A204.1 (cell line): ENCODE measurements around the gene PHACTR1.

ENCODE experiments used
- FAIRE-seq: peaks from 2 replicates; lab custom pipeline; 2012; peaks lifted over from hg19 to GRCh38; lab: Jason Lieb, UNC

Gene PHACTR1

DNA sequence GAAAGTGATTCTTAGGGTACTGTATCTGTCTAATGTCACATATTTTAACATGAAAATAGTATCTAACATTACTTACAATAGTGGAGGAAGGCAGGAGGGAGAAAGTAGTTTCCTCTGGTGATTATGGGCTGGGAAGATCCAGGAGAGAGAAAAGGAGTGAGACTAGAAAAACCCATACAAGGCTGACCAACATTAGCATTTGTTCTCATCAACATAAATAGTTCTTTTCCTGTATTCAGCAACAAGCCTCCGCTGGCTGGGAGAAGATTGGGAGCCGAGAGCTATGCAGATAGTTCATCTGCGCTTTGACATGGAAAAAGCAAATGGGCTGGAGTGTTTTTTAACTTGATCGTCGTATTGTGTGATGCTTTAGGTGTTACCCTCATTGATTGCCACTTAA is 239.4 kb downstream of the PHACTR1 start:
- FAIRE-seq: no peak

DNA sequence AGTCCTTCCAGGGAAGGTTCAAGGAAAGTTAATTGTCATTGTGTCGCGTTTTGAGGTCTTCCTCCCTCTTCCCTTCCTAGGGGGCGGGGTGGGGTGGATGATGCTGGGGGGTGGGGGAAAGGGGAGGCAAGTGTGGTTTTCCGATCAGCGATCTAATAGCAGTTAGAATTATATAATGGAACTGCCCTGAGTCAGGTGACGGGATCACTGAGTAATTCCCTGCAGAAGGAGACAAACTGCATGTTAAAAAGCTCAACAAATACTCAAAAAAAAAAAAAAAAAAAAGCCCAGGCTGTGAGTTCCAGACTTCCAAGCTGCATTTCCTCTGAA is 240.4 kb downstream of the PHACTR1 start:
- no peak for FAIRE-seq

DNA sequence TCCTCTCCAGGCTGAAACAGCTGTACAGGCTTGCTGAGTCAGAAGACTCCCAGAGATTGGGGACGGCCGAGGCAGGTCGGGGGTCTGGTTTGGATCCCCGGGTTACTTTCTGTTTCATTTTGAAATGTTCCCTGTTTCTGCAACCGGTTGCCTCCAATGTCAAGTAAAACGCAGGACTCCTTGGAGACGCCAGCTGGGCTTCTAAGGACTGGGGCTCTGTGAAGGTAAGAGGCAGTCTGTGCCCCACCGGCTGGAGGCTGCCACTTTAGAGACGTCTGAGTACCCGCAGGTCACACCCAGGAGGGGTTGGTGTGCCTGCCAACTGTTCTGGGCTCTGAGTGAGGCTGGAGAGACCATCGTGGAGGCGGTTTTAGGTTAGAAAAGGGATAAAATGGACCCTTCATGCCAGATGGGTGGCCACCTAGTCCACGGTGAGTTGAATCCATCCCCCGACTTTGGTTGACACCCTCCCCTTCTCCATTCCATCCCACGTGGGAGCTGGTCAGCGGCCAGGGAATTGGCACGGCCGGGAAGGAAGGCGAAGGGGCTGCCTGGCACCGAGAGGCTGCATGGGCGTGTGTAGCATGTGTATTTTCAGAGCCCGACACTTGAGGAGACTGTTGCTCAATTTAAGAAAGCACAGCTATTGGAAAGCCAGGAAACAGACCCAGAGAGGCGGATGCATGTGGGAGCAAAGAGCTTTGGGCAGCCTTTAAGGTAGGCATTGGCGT is 240.9 kb downstream of the PHACTR1 start:
- no peak for FAIRE-seq

DNA sequence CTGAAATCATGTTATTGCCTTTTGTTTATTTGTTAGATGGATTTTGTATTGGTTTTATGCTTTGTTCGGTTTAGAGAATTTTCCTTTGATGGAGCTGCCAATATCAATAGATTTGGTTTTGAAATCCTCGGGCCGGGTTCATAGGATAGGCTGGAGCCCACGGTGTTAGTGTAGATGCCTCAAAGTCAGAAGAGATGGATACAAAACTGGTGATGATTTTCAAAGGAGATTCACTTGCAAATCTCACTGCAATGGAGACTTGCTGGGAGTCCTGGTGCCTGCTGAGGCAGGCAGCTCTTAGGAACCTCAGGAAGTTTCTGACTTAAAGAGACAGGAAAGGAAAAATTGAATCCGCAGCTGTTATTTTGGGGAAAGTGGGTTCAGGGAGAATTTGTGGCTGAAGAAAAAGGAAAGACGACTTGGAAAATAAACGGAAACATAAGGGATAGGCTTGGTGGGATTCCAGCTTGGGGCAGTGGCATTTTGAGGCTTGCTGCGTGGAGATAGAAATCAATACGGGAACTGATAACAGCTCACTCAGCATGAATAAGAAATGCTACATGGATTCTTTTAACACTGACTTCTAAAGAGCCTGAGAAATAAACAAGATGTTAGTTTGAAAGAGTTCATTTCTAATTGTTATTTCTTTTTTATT is 241.6 kb downstream of the PHACTR1 start:
- no peak for FAIRE-seq

DNA sequence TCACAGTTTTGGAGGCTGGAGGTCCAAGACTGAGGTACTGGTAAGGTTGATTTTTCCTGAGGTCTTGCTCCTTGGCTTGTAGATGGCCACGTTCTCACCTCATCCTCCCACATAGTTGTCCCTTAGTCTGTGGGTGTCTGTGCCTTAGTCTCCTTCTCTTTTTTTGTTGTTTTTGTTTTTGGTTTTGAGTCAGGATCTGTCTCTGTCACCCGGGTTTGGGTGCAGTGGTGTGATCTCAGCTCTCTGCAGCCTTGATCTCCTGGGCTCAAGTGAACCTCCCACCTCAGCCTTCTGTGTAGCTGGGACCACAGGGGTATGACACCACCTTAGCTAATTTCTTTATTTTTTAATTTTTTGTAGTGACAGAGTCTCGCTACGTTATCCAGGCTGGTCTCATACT is 245.2 kb downstream of the PHACTR1 start:
- no peak for FAIRE-seq

DNA sequence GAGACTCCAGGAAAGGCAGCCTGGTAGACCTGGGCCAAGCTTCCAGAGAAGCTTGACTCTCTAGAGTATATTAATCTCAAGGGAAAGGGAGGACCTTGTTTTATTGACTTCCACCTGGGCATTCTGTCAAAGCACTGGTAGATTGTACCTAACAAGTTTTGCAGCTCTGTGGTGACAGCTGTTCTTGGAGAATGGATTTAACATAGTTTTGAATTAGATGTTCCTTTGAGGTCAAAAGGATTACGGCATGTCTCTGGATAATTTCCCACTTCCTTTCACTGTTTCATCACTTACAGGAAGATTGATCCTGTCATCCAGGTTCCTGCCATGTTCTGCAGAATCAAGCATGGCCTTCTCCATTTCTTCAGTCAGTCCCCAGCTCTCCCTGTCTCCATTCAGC is 246.0 kb downstream of the PHACTR1 start:
- no peak for FAIRE-seq

DNA sequence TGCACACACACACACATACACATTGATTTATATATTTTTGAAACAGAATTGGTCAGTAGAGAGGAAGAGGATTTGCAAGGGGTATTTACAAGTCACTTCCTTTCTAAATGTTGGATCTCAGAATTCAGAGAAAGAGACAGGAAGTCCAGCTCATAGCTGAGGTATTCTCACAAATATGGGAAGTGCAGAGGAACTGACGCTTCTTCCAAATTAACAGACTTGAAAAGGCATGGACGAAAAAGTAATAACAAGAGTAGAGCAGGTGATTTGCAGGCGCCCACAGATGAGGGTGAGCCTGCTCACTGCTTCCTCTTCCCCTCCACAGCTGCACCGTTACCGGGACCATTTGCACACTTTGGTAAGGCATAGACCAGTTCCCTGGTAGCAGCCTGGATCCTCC is 246.4 kb downstream of the PHACTR1 start:
- no peak for FAIRE-seq

DNA sequence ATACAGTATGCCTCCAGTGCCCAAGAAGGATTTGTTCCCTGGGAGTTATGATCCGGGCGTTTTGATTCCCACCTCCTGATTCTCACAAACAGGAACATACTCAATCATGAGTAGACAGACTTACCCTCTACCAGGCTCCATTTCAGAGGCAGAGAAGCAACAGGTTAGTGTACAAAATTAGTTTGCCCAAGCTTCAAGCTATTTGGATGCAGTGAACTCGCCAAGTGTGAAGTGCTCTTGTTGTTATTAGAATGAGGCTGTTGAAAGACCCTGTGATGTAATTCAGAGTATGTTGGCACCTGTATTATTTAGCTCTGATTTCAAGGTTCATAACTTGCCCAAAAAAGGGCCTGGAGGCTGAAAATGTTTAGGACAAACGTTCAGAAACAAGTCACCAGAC is 247.0 kb downstream of the PHACTR1 start:
- no peak for FAIRE-seq

DNA sequence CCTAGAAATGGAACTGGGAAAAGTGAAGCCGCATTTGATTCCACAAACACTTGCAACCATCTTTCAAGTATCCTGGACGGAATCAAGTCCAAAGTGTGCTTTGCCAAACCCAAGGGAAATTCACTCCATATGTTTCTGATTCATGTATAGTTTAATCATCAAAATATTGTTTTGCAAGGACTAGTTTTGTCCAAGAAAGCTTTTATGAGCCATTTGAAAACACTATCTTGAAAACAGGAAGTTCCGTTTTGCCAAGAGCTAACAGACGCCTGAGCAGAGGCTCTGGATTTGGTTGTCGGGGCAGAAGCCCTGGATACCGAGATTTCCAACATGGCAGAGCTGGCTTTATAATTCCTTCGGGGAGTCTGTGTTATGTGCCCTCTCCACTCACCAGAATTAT is 251.1 kb downstream of the PHACTR1 start:
- FAIRE-seq: no peak

DNA sequence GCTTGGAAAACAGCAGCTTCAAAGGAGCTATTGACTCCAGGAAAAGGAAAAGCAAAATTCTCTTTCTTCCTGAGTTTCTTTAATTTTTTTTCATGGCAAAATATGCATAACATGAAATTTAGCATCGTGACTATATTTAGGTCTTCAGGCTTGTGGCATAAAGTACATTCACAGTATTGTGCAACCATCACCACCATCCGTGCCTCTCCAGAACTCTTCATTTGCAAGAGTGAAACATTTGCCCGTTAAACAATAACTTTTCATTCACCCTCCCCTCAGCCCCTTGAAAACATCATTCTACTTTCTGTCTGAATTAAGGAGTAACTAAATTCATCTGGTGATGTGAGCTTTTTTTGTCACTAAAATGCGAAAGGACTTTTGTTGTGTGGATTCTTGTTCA is 251.7 kb downstream of the PHACTR1 start:
- no peak for FAIRE-seq

DNA sequence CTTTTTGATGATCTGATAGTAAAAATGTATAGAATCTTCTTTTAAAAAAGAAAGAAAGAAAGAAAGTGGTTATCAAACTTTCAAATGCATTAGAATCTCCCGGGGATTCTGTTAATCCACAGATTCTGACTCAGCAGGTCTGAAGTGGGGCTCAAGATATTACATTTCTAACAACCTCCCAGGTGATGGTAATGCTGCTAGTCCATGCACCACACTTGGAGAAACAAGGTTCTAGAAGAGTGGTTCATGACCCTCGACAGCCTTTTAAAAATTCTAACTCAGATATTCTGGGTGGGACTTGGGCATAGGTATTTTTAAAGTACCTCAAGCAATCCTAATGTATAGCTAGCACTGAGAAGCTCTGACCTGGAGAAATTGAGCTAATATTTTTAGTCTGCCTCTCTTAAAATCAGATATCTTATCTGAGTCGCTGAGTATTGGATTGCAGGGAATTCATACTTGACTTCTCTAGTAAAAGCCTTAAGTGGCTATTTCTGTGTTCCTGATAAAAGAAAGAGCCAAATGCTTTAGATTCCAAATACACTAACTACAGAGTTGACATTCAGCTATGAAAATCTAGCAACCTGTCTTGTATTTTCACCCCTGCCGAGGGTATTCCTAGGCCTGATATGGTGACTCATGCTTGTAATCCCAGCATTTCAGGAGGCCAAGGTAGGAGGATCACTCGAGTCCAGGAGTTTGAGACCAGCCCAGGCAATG is 252.4 kb downstream of the PHACTR1 start:
- FAIRE-seq: no peak

DNA sequence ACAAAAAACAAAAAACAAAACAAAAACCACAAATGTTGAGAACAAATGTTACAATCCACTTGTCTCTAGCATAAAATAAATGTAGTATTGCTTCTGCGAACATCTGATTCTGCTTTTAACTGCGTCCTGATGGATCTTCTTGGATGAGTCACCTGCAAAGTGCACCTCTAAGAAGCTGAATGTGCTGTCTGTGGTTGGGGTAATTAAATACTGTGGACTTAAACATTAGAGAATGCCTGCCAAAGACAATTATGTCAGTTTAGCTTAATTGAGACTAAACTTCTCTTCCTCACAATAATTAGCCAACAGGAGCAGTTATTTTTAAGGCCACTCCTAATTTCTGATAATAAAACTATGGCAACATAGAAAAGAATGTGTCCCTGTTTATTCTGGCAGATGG is 253.4 kb downstream of the PHACTR1 start:
- no peak for FAIRE-seq

DNA sequence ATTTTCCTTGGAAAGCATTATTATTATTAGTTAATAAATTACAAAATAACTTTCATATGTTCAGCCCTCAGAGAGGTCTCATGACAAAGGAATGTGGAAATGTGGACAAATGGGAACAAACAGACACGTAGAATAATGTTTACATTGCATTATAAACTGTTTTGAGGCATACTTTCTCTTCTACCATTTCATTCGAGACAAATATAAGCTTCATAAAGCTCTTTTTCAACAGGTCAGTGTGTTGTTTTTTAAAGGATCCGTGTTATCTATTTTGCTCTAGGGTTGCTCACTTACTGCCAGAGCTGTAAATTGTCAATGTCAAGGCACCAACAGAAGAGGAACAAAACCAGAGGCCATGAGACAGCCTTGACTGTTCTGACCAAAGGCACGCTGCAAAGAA is 256.8 kb downstream of the PHACTR1 start:
- FAIRE-seq: no peak

DNA sequence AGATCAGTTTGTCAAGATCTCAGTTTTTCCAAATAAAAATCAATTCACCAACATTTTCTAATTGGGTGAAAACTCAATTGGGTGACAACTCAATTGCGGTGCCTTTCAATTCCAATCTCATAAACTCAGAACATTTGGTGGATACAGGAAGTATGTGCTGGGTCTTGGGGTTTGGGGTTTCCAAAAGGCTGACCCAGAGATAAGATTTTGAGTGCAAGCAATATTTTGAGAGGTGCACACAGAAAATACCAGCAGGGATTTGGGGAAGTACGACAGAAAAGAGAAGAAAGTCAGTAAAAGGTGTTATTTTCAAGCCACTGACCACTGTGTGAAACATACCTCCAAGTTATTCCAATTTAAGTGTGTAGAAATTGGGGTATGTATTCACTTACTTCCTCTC is 258.0 kb downstream of the PHACTR1 start:
- no peak for FAIRE-seq

DNA sequence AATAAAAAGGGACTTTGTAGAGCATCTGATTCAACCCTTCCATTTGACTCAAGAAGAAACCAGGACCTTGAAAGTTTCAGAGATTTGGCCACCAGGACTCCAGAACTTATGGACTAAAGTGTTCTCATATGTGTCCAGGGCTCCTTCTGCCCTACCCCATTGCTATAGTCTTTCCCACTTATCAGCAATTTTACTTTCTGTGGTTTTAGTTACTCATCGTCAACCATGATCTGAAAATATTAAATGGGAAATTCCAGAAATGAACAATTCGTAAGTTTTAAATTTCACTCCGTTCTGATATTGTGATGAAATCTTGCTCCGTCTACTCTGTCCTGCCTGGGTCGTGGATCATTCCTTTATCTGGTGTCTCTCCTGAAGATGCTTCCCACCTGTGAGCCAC is 259.8 kb downstream of the PHACTR1 start:
- FAIRE-seq: no peak

DNA sequence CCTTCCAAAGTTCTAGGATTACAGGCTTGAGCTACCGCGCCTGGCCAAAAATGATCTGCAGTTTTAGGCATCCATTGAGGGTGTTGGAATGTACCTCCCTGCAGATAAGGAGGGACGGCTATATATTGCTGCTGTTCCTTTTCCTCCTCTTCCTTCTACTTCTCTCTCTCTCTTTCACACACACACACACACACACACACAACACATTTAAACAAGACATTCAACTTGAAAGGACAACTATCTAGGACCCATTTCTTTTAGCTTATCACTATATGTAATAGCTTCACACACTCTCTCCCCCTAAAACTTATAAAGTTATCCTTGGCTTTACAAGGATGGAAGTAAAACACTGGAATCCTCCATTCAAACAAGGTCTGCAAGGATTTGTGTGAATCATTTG is 260.6 kb downstream of the PHACTR1 start:
- FAIRE-seq: no peak

DNA sequence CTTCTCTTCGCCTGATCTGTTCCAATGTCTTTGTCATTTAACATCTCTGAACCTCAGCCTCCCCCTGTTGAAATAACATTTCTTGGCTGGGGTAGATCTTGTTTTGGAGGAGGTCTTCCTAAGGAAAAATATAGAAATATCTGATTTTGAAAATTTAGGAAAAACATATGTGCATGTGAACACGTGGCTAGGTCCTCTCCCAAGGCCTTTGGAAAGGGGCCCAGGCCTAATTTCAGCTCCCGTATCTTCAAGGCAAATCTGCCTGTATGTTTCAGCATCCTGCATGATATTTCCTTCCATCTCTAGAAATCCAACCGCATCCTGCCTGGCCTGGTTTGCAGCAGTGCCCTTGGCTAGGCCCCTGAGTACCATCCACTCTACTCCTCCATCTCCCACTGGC is 261.2 kb downstream of the PHACTR1 start:
- no peak for FAIRE-seq

DNA sequence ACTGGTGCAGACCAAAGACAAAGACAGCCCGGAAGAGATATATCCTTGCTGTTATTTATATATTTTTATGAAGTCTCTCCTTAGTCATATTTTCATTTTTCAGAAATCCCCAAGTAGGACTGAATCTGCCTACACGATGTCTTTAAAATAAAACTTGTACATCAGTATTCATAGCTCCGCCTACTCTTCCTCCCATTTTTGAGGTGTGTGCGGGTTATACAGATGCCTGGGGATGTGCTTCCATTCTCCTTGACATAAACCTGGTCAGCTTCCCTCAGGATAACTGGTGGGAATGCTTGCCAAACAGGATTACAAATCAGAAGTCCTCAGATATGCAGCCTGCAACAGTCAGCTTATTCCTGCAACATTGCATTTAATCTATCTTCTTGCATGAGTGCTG is 264.2 kb downstream of the PHACTR1 start:
- no peak for FAIRE-seq

DNA sequence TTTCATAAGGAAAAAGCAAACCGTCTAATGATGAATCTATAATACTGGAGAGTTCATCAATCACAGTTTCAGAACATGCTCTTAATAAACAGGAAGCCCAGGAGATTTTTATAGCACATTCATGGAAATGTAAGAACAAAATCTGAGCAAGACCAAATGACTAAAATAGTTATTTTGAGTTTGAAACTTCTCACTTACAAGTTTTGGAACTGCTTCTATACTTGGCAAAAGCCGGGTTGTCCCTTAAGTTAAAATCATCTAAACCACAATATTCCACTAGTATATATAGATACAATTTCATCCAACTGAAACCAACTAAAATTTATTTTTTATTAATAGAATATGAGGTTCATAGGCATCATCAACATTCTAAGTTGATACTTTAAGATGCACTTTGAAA is 268.2 kb downstream of the PHACTR1 start:
- FAIRE-seq: no peak

DNA sequence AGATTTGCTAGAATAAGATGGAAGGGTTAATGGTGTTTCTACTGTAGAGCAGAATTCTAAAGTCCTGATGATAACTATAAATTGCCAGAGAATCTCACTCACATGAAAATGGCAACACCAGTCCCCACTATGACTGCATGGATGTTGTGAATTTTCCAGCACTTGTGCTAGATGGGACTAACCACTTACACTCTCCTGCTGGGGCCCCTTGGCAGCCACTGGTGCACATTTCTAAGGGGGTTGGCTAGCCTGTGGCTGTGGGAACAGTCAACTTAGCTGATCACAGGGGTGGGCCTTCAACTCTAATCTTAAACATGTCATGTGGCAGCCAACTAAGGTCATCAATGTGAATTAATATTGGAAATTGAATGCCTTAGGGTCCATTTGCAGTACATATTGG is 271.2 kb downstream of the PHACTR1 start:
- no peak for FAIRE-seq

DNA sequence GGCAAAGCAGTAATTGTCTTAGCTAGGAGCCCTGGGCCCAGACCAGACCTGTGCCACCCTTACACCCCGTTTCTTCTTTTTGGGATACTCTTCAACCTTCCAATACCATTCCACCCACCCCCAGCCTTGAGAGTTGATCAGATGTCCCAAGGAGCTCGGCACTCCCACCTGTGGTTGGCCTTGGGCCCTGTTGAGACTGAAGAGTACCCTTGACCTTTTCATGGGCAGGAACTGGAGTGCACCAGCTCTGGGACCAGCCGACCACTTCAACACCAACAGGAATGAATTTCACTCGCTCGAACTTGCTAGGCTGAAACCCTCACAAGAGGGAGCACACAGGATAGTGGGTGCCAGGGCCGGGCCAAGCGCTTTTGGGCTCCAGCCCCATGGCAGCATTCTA is 273.6 kb downstream of the PHACTR1 start:
- no peak for FAIRE-seq

DNA sequence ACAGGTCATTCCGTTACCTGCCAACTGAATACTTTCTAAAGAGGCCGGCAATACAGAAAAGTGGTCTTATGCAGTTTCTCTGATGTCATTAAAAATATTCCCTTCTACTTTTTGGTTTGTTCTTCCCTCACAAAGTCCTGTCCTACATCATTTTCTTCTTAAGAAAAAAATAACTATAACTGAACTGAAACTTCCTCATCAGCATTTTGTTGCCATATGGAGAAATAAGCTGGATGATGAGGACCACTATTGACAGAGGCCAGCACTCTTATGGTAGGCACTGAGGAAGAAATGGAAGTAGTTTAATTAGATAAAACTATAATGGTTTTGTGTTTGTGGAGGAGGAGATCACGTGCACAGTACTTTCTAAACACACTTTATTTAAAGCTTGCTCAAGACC is 274.9 kb downstream of the PHACTR1 start:
- no peak for FAIRE-seq

DNA sequence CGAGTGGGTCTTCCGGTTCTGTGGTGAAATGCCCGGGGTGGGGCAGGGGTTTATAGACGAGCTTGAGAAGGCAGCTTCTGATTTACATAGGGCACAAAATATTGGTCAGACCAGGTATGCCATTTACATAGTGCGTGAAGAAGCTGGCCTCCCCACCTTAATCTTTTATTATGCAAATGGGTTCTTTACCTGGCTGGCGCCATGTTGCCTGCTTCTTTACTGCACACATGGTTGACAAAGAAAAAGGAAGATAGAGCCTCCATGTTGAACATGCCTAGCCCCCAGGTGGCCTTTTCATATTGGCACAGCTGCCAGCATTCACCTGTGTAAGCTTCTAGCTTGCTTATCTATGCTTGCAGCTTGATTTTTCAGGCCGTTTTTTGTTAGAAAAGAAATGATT is 276.2 kb downstream of the PHACTR1 start:
- no peak for FAIRE-seq
